Muscle of leg (tissue), 11 donors: Measurements from ENCODE around the gene LIPA. TPM values are rescaled to one million over a fixed set of nuclear protein-coding genes. Genes with fewer than 3 reads are reported as not detected.

Experiments used
- DNase-seq: peaks from one replicate; pipeline ENCODE4 v3.0.0; 2013
- H3K27ac ChIP-seq: one replicate; pipeline ENCODE4 v1.5.1; 2013; ENCODE audit warnings: mild to moderate bottlenecking, low read length, control low read depth
- H3K27me3 ChIP-seq: one replicate; pipeline ENCODE4 v1.6.1; 2013; ENCODE audit warnings: low read length; ENCODE audit not compliant: control insufficient read depth, insufficient read depth
- H3K36me3 ChIP-seq: one replicate; pipeline ENCODE4 v1.6.1; 2013; ENCODE audit warnings: low read length; ENCODE audit not compliant: control insufficient read depth, insufficient read depth
- H3K4me1 ChIP-seq: one replicate; pipeline ENCODE4 v1.6.1; 2013; ENCODE audit warnings: low read length; ENCODE audit not compliant: control insufficient read depth, insufficient read depth
- H3K4me3 ChIP-seq: one replicate; pipeline ENCODE4 v1.5.1; 2013; ENCODE audit warnings: low read length, control low read depth
- H3K9me3 ChIP-seq: replicated peaks from 2 replicates; pipeline ENCODE4 v1.6.1; 2013; ENCODE audit warnings: low read depth, low read length; ENCODE audit not compliant: control insufficient read depth
- WGBS: methylation state at CpG from one replicate; pipeline ENCODE4 v1.1.5; 2013; ENCODE audit warnings: missing lambda C conversion rate; ENCODE audit not compliant: insufficient coverage; 5-methylcytosine and 5-hydroxymethylcytosine counted together
- polyA plus RNA-seq, 8 donors: library from polyadenylated mRNA; unstranded; fragments of 120-200 nt; gene quantifications; one replicate each; pipeline versions ENCODE4 v1.2.1 to v1.2.3, GENCODE V29; 2013; ENCODE audit warnings: inconsistent platforms in 1 of 8, low replicate concordance in 1 of 8; ENCODE audit not compliant: insufficient read length in 8 of 8, insufficient read depth in 1 of 8
- total RNA-seq: library from RNA; stranded (reverse); fragments of 120-200 nt; gene quantifications from one replicate; pipeline ENCODE4 v1.2.4, GENCODE V29; 2013

Gene LIPA
- total and polyA plus RNA-seq, 9 donors = 26.8 to 51.3 (median 34.0) TPM

GRCh38 chr10:89274928-89275327 lies 23.4 kb upstream of the LIPA start:
- no peak overlapping the region for H3K4me3 ChIP-seq
- no CpG with 5 or more reads among the region's 3 CpGs for WGBS
- no peaks in the 10 kb centered on the region for H3K27me3 ChIP-seq
- no peak overlapping the region for H3K27ac ChIP-seq
- no peaks in the 10 kb centered on the region for H3K9me3 ChIP-seq
- no peaks in the 10 kb centered on the region for H3K36me3 ChIP-seq
- no peak for DNase-seq
- peaks cover 14% of the 10 kb centered on the region for H3K4me1 ChIP-seq

DNA sequence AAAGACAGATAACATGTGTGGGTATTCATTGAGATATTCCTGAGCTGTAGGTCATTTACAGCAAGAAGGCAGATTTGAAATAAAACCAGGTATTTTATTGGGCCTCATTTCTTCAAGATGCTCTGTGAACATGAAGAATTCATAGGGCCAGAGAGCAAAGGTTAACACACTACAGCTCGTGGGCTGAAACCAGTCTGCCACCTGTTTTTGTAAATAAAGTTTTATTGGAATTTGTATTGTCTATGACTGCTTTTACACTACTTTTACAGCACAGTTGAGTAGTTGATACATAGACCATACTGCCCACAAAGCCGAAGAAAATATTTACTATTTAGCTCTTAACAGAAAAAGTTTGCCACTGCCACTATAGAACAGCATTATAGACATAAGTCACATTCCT lies 22.1 kb upstream of the LIPA start:
- H3K4me3 ChIP-seq = no peak overlapping the region
- WGBS = 80% methylated on average over 1 of the region's 2 CpGs
- no peaks in the 10 kb centered on the region for H3K9me3 ChIP-seq
- no peak overlapping the region for H3K27ac ChIP-seq
- H3K36me3 ChIP-seq = no peaks in the 10 kb centered on the region
- no peak for DNase-seq
- no peaks in the 10 kb centered on the region for H3K27me3 ChIP-seq
- H3K4me1 ChIP-seq = peaks cover 8% of the 10 kb centered on the region

GRCh38 chr10:89271532-89271931 lies 20.0 kb upstream of the LIPA start:
- Histone ChIP-seq H3K4me1 (no peaks in the 10 kb centered on the region), H3K9me3 (no peaks in the 10 kb centered on the region), H3K4me3 (no peak overlapping the region), H3K36me3 (no peaks in the 10 kb centered on the region), H3K27ac (no peak overlapping the region), H3K27me3 (no peaks in the 10 kb centered on the region)
- WGBS = no CpG with 5 or more reads among the region's 2 CpGs
- DNase-seq = no peak

- H3K36me3 ChIP-seq = no peaks in the 10 kb centered on the region
- no peaks in the 10 kb centered on the region for H3K27me3 ChIP-seq
- no peaks in the 10 kb centered on the region for H3K9me3 ChIP-seq
- no peak overlapping the region for H3K27ac ChIP-seq
- DNase-seq = no peak
- H3K4me3 ChIP-seq = no peak overlapping the region
- no peaks in the 10 kb centered on the region for H3K4me1 ChIP-seq
Observed at GRCh38 chr10:89270153-89270483, 18.5 kb upstream of the LIPA start.

DNA sequence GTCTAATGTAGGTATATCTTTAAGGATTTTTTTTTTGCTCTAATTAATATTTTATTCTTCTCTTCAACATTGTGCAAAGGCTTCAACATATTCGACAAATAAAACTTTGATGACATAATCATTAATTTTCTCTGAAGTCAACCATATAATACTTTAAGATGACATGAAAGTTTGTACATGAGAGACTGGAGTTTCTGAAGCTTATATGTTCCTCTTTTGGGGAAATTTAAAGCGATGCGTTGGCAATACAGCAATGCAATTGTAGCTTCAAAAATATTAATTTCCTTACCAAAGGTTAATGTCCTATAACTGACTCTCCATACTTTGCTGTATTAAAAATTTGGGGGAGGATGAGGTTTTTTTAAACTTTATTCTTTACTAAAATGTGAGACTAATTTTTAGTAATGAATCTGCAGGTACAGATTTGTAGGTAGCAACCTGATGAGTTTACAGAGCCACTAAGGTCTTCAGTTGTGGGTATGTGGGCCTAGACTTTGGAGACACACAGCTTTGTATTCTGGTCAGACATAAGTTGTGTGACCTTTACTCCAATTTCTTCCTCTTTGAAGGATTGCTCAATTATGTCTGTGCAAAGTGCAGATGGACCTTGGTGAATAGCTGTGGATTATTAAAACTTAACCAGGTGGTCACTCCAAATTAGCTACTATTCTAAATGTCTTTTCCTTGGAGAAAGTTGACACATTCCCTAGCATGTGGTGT lies 18.0 kb upstream of the LIPA start:
- Histone ChIP-seq H3K27me3 (no peaks in the 10 kb centered on the region), H3K36me3 (no peaks in the 10 kb centered on the region), H3K9me3 (no peaks in the 10 kb centered on the region), H3K4me3 (no peak overlapping the region), H3K27ac (no peak overlapping the region), H3K4me1 (no peaks in the 10 kb centered on the region)
- no CpG with 5 or more reads among the region's 3 CpGs for WGBS
- no peak for DNase-seq

- peak overlapping the region; percentile 10 for H3K27ac ChIP-seq
- no peaks in the 10 kb centered on the region for H3K9me3 ChIP-seq
- no peaks in the 10 kb centered on the region for H3K36me3 ChIP-seq
- no peak for DNase-seq
- WGBS = no CpG with 5 or more reads among the region's 1 CpG
- no peaks in the 10 kb centered on the region for H3K27me3 ChIP-seq
- peaks cover 7% of the 10 kb centered on the region for H3K4me1 ChIP-seq
- H3K4me3 ChIP-seq = no peak overlapping the region
Observed at GRCh38 chr10:89266721-89267453, 15.3 kb upstream of the LIPA start.

- H3K4me3 ChIP-seq = no peak overlapping the region
- no peak overlapping the region for H3K27ac ChIP-seq
- no peaks in the 10 kb centered on the region for H3K36me3 ChIP-seq
- peaks cover 11% of the 10 kb centered on the region for H3K4me1 ChIP-seq
- WGBS = 100% methylated on average over 1 of the region's 1 CpG
- H3K27me3 ChIP-seq = no peaks in the 10 kb centered on the region
- no peak for DNase-seq
- no peaks in the 10 kb centered on the region for H3K9me3 ChIP-seq
Observed at GRCh38 chr10:89263531-89263930, 12.0 kb upstream of the LIPA start.

- H3K9me3 ChIP-seq = no peaks in the 10 kb centered on the region
- H3K27me3 ChIP-seq = no peaks in the 10 kb centered on the region
- no peak overlapping the region for H3K4me3 ChIP-seq
- no peaks in the 10 kb centered on the region for H3K36me3 ChIP-seq
- peaks cover 11% of the 10 kb centered on the region for H3K4me1 ChIP-seq
- WGBS = no CpG with 5 or more reads among the region's 1 CpG
- peak overlapping the region; percentile 73 for H3K27ac ChIP-seq
- no peak for DNase-seq
Observed at GRCh38 chr10:89263091-89263490, 11.5 kb upstream of the LIPA start.

DNA sequence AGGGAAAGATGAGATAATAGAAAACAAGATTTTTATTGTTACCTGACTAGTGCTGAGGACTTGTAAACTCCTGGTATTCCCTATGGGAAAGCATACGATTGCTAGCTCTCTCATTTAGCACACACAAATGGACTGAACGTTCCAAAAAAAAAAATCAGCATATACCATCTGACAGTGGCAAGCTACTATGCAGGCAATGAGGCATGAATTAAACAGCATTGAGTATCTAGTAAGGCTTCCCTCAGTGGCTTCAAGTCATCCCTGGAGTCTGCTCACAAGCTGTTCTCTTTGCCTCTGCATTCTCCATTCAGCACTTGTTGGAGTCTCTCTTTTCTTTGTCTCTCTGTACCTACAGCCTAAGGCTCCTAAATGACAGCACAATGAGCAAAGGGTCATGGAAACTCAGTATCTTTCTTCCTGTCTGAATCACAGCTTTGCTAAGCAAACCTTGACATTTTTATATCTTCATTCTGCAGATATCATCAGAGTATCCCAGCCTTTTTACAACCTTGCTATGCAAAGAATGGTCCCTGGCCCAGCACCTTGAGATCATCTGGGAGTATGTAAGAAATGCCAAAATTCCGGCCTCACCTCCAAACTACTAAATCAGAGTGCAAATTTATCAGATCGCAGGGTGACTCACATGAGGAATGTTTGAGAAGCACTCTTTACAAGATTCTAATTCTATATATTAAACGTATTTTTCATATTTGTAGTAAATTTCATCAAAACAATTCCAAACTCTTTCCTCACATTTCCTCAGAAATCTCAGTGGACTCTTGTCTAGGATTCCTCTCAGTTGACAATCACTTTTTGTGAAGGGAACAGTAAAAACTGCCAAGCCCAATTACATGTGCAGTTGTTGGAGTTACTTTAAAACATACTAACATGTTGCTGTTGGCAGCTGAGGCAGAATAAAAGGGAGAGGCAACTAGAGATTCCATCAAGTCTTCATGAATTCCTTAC lies 10.8 kb upstream of the LIPA start:
- H3K4me1 ChIP-seq = peaks cover 11% of the 10 kb centered on the region
- WGBS = no CpG with 5 or more reads among the region's 5 CpGs

DNA sequence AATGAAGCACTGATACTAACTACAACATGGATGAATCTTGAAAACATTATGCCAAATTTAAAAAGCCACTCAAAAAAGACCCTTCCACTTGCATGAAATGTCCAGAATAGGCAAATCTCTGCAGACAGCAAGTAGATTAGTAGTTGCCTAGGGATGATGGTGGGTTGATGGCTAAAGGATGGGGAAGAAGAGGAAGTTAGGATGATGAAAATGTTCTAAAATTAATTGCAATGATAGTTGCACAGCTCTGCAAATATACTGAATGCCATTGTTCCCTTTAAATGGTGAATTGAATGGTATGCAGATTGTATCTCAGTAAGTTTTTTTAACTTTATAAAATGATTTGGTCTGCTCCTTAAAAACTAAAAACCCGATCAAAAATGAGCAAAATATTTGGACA lies 7.3 kb upstream of the LIPA start:
- no peaks in the 10 kb centered on the region for H3K9me3 ChIP-seq
- DNase-seq = no peak
- H3K36me3 ChIP-seq = no peaks in the 10 kb centered on the region
- peaks cover 14% of the 10 kb centered on the region for H3K4me1 ChIP-seq
- H3K4me3 ChIP-seq = no peak overlapping the region
- no peak overlapping the region for H3K27ac ChIP-seq
- no peaks in the 10 kb centered on the region for H3K27me3 ChIP-seq
- WGBS = no CpG with 5 or more reads among the region's 1 CpG

More for the DNA sequence above, 10.8 kb upstream of the LIPA start:
- Histone ChIP-seq H3K9me3 (no peaks in the 10 kb centered on the region), H3K27ac (peak overlapping the region; percentile 73), H3K27me3 (no peaks in the 10 kb centered on the region), H3K4me3 (no peak overlapping the region), H3K36me3 (no peaks in the 10 kb centered on the region)
- DNase-seq = peak; percentile 88
